Left lung (tissue), 10 donors: ENCODE measurements around the gene AQP5. TPM values are rescaled to one million over a fixed set of nuclear protein-coding genes. Genes with fewer than 3 reads are reported as not detected.

ENCODE experiments used
- ATAC-seq: fragments of 200-7000 bp; cut with Tn5 transposase; one replicate; pipeline ENCODE4 v1.9.1; 2020; ENCODE audit warnings: moderate library complexity
- DNase-seq, 4 donors: peaks; one replicate each; pipeline ENCODE4 v3.0.0-alpha.2; 2013 to 2020
- H3K27ac ChIP-seq, 2 donors: fragments of 200-600 bp; sonication (generic) in 1 of 2; one replicate each; pipeline versions ENCODE4 v1.5.0 to v1.8.0; 2020 to 2021
- H3K27me3 ChIP-seq, 2 donors: fragments of 200-600 bp; sonication (generic) in 1 of 2; one replicate each; pipeline versions ENCODE4 v1.5.0 to v1.8.0; 2020 to 2021
- H3K36me3 ChIP-seq, 2 donors: fragments of 200-600 bp; sonication (generic) in 1 of 2; one replicate each; pipeline versions ENCODE4 v1.5.0 to v1.8.0; 2020 to 2021
- H3K4me1 ChIP-seq, 2 donors: fragments of 200-600 bp; one replicate each; pipeline ENCODE4 v1.8.0; 2021
- H3K4me3 ChIP-seq, 2 donors: fragments of 200-600 bp; sonication (generic) in 1 of 2; one replicate each; pipeline versions ENCODE4 v1.5.0 to v1.8.0; 2020 to 2021; ENCODE audit warnings: mild to moderate bottlenecking in 1 of 2
- H3K9me3 ChIP-seq, 2 donors: fragments of 200-600 bp; sonication (generic) in 1 of 2; one replicate each; pipeline versions ENCODE4 v1.5.0 to v1.8.0; 2020 to 2021
- intact Hi-C, 2 donors: fragments of 100-400 bp; cut with DNase I; formaldehyde crosslinking; loops; one replicate each; pipeline versions ENCODE4 v1.11.2 to v1.14.2; 2022
- polyA plus RNA-seq, 6 donors: library from polyadenylated mRNA; unstranded; fragments of 120-200 nt; gene quantifications; one replicate each; pipeline ENCODE4 v1.2.1, GENCODE V29; 2013; ENCODE audit not compliant: insufficient read length in 6 of 6
- total RNA-seq, 2 donors: library from RNA; stranded (reverse); fragmentation: NEBNext Ultra II Directional; extraction: Animal tissue kit (Norgen Biotek cat#: 25700); gene quantifications; one replicate each; pipeline ENCODE4 v1.2.1, GENCODE V29; 2021
- TF ChIP-seq, protein P1 (sequence below), 2 donors: fragments of 200-600 bp; sonication (generic) in 1 of 2; IDR thresholded peaks; one replicate each; pipeline versions ENCODE4 v1.5.0 to v1.8.0; 2021; ENCODE audit warnings: antibody characterized with exemption in 2 of 2
- donor health status: DM: no; HTN: yes; CAD: no.
- donor health status: DM: no; HTN: no; CAD: no.

AQP5 gene
- total and polyA plus RNA-seq, 8 donors, result 3.8 to 10.0 (median 7.1) TPM

DNA sequence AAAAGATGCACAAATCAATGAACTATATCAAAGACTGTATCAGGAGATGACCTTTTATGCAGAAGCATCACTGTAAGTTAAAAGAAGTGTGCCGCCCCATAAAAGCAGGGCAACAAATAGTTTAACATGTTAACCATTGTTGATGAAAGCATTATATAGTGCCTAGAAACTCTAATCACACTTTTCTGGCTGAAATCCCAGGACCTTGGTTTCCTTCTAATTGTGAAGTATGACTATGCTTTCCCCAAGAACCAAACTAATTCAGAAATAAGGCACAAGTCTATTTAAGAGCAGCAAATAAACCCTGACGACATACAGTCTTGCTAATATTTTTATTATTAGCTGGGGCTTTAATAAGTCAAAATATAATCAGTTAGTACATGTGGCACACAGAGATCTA lies 41.9 kb downstream of the AQP5 start:
- Histone ChIP-seq H3K36me3 (peaks cover 0 to 53% of the 10 kb centered on the region in 2 donors), H3K4me3 (no peak overlapping the region), H3K27ac (no peak overlapping the region), H3K27me3 (no peaks in the 10 kb centered on the region), H3K4me1 (no peaks in the 10 kb centered on the region), H3K9me3 (no peaks in the 10 kb centered on the region)
- TF ChIP-seq, protein P1, sequence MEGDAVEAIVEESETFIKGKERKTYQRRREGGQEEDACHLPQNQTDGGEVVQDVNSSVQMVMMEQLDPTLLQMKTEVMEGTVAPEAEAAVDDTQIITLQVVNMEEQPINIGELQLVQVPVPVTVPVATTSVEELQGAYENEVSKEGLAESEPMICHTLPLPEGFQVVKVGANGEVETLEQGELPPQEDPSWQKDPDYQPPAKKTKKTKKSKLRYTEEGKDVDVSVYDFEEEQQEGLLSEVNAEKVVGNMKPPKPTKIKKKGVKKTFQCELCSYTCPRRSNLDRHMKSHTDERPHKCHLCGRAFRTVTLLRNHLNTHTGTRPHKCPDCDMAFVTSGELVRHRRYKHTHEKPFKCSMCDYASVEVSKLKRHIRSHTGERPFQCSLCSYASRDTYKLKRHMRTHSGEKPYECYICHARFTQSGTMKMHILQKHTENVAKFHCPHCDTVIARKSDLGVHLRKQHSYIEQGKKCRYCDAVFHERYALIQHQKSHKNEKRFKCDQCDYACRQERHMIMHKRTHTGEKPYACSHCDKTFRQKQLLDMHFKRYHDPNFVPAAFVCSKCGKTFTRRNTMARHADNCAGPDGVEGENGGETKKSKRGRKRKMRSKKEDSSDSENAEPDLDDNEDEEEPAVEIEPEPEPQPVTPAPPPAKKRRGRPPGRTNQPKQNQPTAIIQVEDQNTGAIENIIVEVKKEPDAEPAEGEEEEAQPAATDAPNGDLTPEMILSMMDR (IDR thresholded peaks at IDR 0.05), result no peak
- intact Hi-C loops, result no loop called here
- DNase-seq, result no peak
- peak; percentile 17 for ATAC-seq

DNA sequence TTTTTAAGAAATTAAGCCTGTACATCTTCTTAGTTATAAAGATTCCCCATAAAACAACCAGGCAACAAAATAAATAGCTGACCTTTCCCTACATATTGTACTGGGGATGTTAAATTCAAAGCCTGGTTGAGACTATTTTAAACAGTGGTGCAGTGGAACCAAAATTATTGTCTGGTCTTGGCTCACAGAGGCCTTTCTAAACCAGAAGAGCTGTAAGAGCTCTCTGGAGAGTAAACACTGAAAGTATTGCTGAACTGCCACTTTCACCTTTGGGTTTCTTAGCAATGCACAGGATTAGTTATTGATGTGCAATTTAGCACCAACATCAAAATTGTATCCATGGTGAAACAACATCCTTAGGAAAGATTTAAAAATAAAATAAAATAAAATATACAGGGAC lies 43.0 kb downstream of the AQP5 start:
- Histone ChIP-seq H3K4me3 (no peak overlapping the region), H3K9me3 (no peaks in the 10 kb centered on the region), H3K27me3 (no peaks in the 10 kb centered on the region), H3K36me3 (peaks cover 0 to 42% of the 10 kb centered on the region in 2 donors), H3K4me1 (no peaks in the 10 kb centered on the region), H3K27ac (no peak overlapping the region)
- ATAC-seq (peak; percentile 86), DNase-seq (no peak)
- TF ChIP-seq, protein P1 (IDR thresholded peaks at IDR 0.05), result no peak
- intact Hi-C loops, result no loop called here

DNA sequence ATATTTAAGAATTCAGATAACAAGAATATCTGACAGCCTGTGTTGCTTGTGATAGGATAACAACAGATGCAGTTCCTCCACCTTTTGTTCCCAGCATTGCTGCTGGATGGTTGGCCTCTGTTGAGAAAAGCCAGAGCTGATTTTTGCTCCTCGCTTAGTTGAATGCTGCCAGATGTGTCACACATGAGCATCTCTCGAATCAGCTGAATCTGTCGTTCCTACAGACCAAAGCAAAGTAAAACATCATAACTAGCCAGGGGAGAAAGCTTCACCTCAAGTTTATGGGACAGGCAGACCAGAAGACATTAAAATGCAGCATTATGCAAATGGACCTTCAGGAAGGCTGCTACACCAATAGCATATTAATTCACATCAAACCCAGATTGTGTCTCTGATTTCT lies 43.5 kb downstream of the AQP5 start:
- no peaks in the 10 kb centered on the region for H3K27me3 ChIP-seq
- H3K27ac ChIP-seq, result no peak overlapping the region

DNA sequence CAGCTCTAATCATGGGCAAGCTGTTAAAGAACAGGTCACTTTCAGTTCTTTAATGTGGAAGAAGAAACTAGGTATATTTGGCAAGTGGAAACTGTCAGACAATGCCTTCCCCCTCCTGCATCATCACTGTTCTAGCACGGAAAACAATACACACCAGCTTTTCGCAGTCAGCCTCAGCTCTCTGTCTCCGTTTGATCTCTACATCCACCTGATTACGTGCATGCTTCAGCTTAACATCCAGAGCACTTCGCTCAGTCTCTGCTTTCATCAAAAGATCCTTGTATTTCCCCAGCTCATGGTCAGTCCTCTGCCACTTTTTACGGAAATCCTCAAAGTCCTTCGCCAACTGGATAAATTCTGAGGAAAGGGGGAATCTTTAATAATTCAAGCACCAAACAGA lies 44.6 kb downstream of the AQP5 start:
- Histone ChIP-seq H3K9me3 (no peaks in the 10 kb centered on the region), H3K36me3 (peaks cover 0 to 27% of the 10 kb centered on the region in 2 donors), H3K4me1 (no peaks in the 10 kb centered on the region), H3K4me3 (no peak overlapping the region), H3K27me3 (no peaks in the 10 kb centered on the region), H3K27ac (no peak overlapping the region)
- no peak for ATAC-seq
- intact Hi-C loops, result no loop called here
- no peak for DNase-seq
- TF ChIP-seq, protein P1 (IDR thresholded peaks at IDR 0.05), result no peak

More for the DNA sequence above, 43.5 kb downstream of the AQP5 start:
- DNase-seq, result no peak
- TF ChIP-seq, protein P1 (IDR thresholded peaks at IDR 0.05), result no peak
- ATAC-seq, result no peak
- intact Hi-C loops, result no loop called here
- peaks cover 0 to 37% of the 10 kb centered on the region in 2 donors for H3K36me3 ChIP-seq
- no peak overlapping the region for H3K4me3 ChIP-seq
- H3K9me3 ChIP-seq, result no peaks in the 10 kb centered on the region
- no peaks in the 10 kb centered on the region for H3K4me1 ChIP-seq

DNA sequence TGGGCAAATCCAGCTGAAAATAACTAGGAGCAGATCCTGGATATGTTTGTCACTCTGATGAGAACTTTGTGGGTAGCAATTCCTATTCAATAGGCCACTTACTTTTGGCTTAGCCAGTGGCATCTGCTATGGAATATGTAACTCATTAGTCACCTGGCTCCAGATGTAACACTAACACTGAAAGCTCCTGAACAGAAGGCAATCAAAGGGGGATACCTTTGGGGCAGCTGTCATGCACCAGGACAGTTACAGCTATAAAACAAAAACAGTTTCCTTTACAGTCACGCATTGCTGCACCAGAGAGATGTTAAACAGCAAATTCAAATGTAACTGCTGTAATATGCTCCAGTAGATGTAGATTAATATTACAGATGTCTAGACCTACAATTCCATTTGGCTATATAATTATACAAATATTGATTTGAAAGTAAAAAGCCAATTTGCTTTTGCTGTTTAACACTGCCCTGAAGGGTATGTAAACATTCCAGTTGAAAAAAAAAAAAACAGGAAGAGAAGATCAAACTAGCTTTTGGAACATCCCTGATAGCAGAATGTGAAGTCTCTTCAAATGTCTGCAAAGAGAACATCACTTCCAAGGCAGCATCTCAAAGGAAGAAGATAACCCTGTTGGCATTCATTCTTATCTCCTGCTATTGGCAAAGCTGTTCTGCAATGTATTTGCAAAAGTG lies 45.2 kb downstream of the AQP5 start:
- DNase-seq (no peak), ATAC-seq (no peak)
- Histone ChIP-seq H3K4me1 (no peaks in the 10 kb centered on the region), H3K36me3 (peaks cover 0 to 21% of the 10 kb centered on the region in 2 donors), H3K27me3 (no peaks in the 10 kb centered on the region), H3K27ac (no peak overlapping the region), H3K9me3 (no peaks in the 10 kb centered on the region), H3K4me3 (no peak overlapping the region)
- TF ChIP-seq, protein P1 (IDR thresholded peaks at IDR 0.05), result no peak
- intact Hi-C loops, result no loop called here
